GM21576 (cell line): ENCODE results near the gene NKAIN4.
"Not testable (repeated sequence)": the region's sequence is repeated elsewhere in the genome, so short reads cannot be mapped to it uniquely, and the experiment has no call there.

Experiments used
- ATAC-seq: cut with Tn5 transposase; IDR thresholded peaks from one replicate; pipeline ENCODE4 v1.9.1; 2021; ENCODE audit warnings: mild to moderate bottlenecking, moderate library complexity; ENCODE audit not compliant: unreplicated experiment

Gene NKAIN4

GRCh38 chr20:63258781-63259180, 4.5 kb upstream of the NKAIN4 start:
- ATAC-seq = no peak

DNA sequence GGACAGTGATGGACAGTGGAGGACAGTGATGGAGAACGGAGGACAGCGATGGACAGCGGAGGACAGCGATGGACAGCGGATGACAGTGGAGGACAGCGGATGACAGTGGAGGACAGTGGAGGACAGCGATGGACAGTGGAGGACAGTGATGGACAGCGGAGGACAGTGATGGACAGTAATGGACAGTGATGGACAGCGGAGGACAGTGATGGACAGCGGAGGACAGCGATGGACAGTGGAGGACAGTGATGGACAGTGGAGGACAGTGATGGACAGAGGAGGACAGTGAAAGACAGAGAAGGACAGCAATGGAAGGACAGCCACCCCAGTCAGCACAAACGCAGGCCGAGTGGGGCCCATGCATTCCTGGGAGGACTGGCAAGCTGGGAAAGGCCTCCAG, 3.4 kb upstream of the NKAIN4 start:
- ATAC-seq = no peak

DNA sequence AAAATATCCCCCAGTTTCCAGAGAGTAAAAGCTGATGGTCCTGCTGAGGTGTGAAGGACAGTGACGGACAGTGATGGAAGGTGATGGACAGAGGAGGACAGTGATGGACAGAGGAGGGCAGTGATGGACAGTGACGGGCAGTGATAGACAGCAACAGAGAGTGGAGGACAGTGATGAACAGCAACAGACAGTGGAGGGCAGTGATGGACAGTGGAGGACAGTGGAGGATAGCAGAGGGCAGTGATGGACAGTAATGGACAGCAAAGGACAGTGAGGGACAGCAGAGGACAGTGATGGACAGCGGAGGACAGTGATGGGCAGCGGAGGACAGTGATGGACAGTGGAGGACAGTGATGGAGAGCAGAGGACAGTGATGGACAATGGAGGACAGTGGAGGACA, 2.7 kb upstream of the NKAIN4 start:
- ATAC-seq = no peak

DNA sequence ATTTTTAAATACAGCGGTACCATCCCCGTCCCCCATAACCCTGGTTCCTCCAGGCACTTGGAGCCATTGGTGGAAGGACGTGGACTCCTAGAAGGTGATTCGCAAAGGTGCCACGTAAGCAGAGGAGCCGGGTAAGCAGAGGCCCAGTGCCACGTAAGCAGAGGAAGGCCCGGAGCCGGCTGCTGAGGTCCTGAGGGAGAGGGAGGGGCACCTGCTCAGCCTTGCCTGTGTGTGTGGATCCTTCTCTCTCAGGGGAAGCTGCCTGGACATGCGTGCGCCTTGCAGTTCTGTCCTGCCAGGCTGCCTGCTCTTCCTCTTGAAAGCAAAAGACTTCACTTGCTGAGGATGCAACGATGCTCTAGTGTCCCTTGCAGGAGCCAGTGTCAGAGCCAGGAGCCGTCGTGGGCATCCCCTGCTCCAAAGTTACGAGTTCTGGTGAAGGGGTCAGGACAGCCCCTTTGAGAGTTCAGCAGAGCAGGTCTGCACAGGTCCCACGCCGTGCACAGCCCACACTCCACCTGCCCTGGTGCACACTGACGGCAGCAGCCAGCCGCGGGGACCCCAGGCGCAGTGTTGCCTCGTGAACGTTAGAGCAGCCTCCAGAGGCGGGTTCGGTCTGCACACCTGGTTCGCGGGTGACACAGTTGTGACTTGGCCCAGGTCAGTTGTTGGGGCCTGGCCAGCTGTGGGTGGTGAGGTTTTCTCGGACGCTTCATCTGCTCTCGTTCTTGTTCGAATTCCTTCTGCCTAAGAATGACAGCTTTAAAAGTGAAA, 1.9 kb upstream of the NKAIN4 start:
- ATAC-seq = no peak

GRCh38 chr20:63254606-63255384, 532 bp upstream of the NKAIN4 start:
- no peak for ATAC-seq

- ATAC-seq = no peak
Measured at GRCh38 chr20:63253438-63254231, 628 bp downstream of the NKAIN4 start.

GRCh38 chr20:63253065-63253437, 1.2 kb downstream of the NKAIN4 start:
- ATAC-seq = no peak

- no peak for ATAC-seq
Measured at GRCh38 chr20:63252284-63252711, 2.0 kb downstream of the NKAIN4 start.

- not testable (repeated sequence) for ATAC-seq
Measured at GRCh38 chr20:63251350-63251749, 2.9 kb downstream of the NKAIN4 start.

- ATAC-seq = no peak
Measured at GRCh38 chr20:63249891-63250290, 4.4 kb downstream of the NKAIN4 start.

- no peak for ATAC-seq
Measured at GRCh38 chr20:63248835-63249591, 5.2 kb downstream of the NKAIN4 start.

GRCh38 chr20:63247671-63248228, 6.5 kb downstream of the NKAIN4 start:
- ATAC-seq = no peak

DNA sequence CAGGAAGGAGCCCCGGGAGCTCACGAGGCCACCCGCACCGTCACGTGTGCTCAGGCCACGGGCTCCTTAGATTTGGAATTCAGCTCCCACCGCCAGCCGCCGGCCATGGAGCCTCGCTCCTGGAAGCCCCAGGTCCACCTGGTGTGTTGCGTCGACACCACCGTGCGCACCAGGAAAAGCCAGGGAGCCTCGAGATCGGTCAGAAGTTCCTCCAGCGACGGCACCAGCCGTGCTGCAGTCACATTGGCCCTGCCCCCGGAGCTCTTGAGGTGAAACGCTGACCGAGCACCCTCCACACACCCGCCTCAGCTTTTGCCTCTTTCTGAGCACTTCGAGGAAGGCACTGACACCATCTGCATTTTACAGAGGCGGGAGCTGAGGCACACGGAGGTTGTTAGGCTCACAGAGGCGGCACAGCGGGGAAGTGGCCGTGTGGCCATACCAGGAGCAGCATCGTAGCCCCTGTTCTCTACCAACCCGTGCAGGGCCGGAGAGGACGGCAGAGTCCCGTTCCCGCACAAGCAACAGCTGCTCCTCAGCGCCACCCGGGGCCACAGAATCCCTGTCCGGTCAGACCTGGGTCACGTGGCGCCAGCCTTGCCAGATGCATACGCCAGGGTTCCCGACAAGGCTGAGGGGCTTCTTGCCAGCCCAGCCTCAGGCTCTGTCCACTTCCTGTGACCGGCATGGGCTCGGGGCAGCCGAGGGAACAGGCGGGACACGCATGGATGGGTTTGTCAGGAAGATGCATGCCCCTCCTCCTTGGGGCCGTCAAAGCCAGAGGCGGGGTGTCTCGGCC, 7.6 kb downstream of the NKAIN4 start:
- ATAC-seq = no peak

DNA sequence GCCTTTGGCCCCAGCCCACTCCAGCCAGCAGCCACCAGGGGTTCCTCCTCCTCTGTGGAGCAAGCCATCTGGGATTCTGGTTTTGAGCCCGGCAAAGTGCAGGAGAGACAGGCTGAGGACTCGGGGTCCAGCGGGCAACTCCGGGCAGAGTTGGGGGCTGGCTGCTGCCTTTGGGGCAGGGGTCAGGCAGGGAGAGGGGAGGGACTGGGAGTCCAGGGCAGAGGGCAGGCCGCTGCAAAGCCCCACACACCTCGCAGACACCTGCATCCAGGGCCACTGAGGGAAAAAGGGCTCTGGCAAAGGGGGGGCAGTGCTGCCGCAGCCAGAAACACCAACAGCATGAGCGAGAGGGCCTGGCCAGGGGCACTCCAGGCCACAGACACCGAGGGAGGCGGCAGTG, 9.8 kb downstream of the NKAIN4 start:
- no peak for ATAC-seq

DNA sequence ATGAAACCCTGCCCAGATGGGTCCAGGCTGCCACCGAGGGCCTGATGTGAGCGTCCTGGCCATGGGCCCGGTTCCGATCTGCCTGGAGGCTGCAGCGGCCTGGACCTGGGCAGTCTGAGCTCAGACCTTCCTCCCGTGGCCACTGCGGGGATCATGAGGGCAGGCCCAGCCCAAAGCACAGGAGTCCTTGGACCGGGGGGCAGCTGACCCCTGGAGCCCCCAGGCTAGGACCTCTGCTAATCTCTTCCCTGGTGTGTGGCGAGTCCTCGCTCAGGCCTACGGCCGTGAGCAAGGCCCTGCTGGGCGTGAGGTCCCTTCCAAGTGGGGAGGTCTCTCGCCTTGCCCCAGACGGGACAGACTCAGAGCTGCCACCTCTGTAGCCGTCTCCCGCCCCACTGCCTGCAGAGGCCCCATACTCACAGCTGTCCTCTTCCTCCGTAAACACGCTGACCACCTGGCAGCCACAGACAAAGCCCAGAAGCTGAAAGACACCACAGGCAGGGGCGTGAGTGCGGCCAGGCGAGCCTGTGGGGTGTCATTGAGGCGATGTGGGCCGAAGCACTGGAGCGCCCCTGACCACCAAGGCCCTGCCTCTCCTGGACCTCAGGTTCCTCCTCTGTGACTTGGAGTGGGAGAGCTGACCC, 10.5 kb downstream of the NKAIN4 start:
- no peak for ATAC-seq

- no peak for ATAC-seq
Measured at GRCh38 chr20:63242736-63243135, 11.5 kb downstream of the NKAIN4 start.

DNA sequence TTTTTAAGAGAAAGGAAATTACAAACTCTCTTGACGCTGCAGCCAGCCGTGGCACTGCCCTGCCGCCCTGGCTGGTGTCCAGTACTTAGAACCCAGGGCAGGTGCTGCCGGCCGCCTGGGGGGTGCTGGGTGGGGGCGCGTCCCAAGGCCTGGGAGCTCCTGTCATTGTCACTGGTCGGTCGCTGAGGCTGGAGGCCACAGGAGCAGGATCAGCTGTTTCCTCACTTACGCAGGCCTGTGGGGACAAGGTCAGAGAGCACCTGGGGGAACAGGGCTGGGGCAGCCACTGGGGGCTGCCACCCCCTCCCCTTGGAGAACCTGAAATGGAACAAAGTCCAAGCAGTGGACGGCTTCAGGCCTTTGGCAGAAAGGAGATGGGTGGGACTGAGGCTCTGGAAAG, 13.0 kb downstream of the NKAIN4 start:
- ATAC-seq = no peak

DNA sequence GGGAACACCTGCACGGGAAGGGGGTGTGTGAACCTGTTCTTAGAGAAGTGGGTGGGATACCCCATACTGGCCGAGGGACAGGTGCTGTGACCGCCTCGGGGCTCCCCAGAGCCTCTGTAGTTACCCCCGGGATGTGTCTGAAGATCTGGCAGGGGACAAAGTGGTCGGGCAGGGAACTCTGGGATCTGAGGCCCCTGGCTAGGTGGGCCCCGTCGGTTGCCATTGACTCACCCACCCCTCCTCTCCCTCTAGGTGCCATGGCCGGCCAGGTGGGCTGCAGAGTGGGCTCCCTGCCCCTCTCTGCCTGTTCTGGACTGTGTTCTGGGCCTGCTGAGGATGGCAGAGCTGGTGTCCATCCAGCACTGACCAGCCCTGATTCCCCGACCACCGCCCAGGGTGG, 14.3 kb downstream of the NKAIN4 start:
- no peak for ATAC-seq

- ATAC-seq = no peak
Measured at GRCh38 chr20:63239431-63239830, 14.8 kb downstream of the NKAIN4 start.
